SKM-1 (cell line): Measurements from ENCODE around the gene ENOX1.

Experiments
- DNase-seq: peaks from one replicate; lab custom pipeline; 2025; ENCODE audit not compliant: unreplicated experiment; lab: John Stamatoyannopoulos, UW

ENOX1 gene

GRCh38 chr13:43492311-43492710 lies 294.5 kb downstream of the ENOX1 start:
- DNase-seq = no peak

GRCh38 chr13:43489233-43489632 lies 297.5 kb downstream of the ENOX1 start:
- no peak for DNase-seq

- DNase-seq = no peak
Measured at GRCh38 chr13:43487885-43488284, 298.9 kb downstream of the ENOX1 start.

- no peak for DNase-seq
Measured at GRCh38 chr13:43487461-43487860, 299.3 kb downstream of the ENOX1 start.

GRCh38 chr13:43484432-43485225 lies 302.1 kb downstream of the ENOX1 start:
- DNase-seq = no peak

- no peak for DNase-seq
Measured at GRCh38 chr13:43483930-43484329, 302.8 kb downstream of the ENOX1 start.

- DNase-seq = no peak
Measured at GRCh38 chr13:43482641-43483040, 304.1 kb downstream of the ENOX1 start.

- no peak for DNase-seq
Measured at GRCh38 chr13:43482026-43482425, 304.7 kb downstream of the ENOX1 start.

GRCh38 chr13:43478902-43479301 lies 307.9 kb downstream of the ENOX1 start:
- DNase-seq = no peak

GRCh38 chr13:43478211-43478610 lies 308.6 kb downstream of the ENOX1 start:
- no peak for DNase-seq

GRCh38 chr13:43475140-43475539 lies 311.6 kb downstream of the ENOX1 start:
- DNase-seq = no peak

GRCh38 chr13:43473437-43473836 lies 313.3 kb downstream of the ENOX1 start:
- DNase-seq = no peak

- DNase-seq = no peak
Measured at GRCh38 chr13:43472980-43473379, 313.8 kb downstream of the ENOX1 start.

- no peak for DNase-seq
Measured at GRCh38 chr13:43472339-43472738, 314.4 kb downstream of the ENOX1 start.

- DNase-seq = no peak
Measured at GRCh38 chr13:43470610-43471009, 316.2 kb downstream of the ENOX1 start.

- DNase-seq = no peak
Measured at GRCh38 chr13:43469791-43470190, 317.0 kb downstream of the ENOX1 start.

- DNase-seq = no peak
Measured at GRCh38 chr13:43464578-43465264, 322.1 kb downstream of the ENOX1 start.

- no peak for DNase-seq
Measured at GRCh38 chr13:43448605-43449336, 338.0 kb downstream of the ENOX1 start.

- no peak for DNase-seq
Measured at GRCh38 chr13:43446126-43446525, 340.6 kb downstream of the ENOX1 start.

- DNase-seq = no peak
Measured at GRCh38 chr13:43445668-43446067, 341.1 kb downstream of the ENOX1 start.

- DNase-seq = no peak
Measured at GRCh38 chr13:43444081-43444480, 342.7 kb downstream of the ENOX1 start.
